Lower leg skin (tissue), 3 donors: ENCODE measurements around the gene KRT2.

ENCODE experiments used
- CTCF ChIP-seq, 3 donors: fragments of 450-650 bp; IDR thresholded peaks; one replicate each; pipeline ENCODE4 v1.5.1; 2016; ENCODE audit warnings: antibody characterized with exemption in 3 of 3, mild to moderate bottlenecking in 3 of 3, moderate library complexity in 2 of 3
- POLR2A ChIP-seq, 2 donors: fragments of 450-650 bp; IDR thresholded peaks; one replicate each; pipeline ENCODE4 v1.6.1; 2016 to 2017; ENCODE audit warnings: antibody characterized with exemption in 2 of 2, mild to moderate bottlenecking in 1 of 2, moderate library complexity in 1 of 2

GRCh38 chr12:52677671-52678070 lies 25.7 kb upstream of the KRT2 start:
- TF ChIP-seq CTCF (IDR thresholded peaks at IDR 0.05) (no peak), POLR2A (IDR thresholded peaks at IDR 0.05) (no peak)
